IMR-90 (cell line): ENCODE results near the gene RNU1-4.
"Not testable (repeated sequence)": the region's sequence is repeated elsewhere in the genome, so short reads cannot be mapped to it uniquely, and the experiment has no call there.

Source experiments
- FOS ChIP-seq: fragments of 150-350 bp; IDR thresholded peaks from 2 replicates; pipeline ENCODE4 v1.6.1; 2016; ENCODE audit warnings: low read depth, low read length
- RCOR1 ChIP-seq: IDR thresholded peaks from 2 replicates; pipeline ENCODE4 v1.6.1; 2012; ENCODE audit warnings: mild to moderate bottlenecking, low read length, improper control_type of control experiment; ENCODE audit not compliant: insufficient replicate concordance
- SMC3 ChIP-seq: fragments of 150-350 bp; IDR thresholded peaks from 2 replicates; pipeline ENCODE4 v1.6.1; 2016; ENCODE audit warnings: low read depth, mild to moderate bottlenecking, antibody characterized with exemption, low read length, moderate library complexity
- TF ChIP-seq, protein P1 (sequence below): conservative IDR thresholded peaks from 2 replicates; pipeline ENCODE4 v1.5.1; 2012; ENCODE audit warnings: mild to moderate bottlenecking, low read depth, low read length, improper control_type of control experiment
- TF ChIP-seq, protein P2 (sequence below): fragments of 150-350 bp; IDR thresholded peaks from 2 replicates; pipeline ENCODE4 v1.6.1; 2017; ENCODE audit warnings: mild to moderate bottlenecking, antibody characterized with exemption, low read length, low read depth
- TF ChIP-seq, protein P3 (sequence below): fragments of 150-350 bp; IDR thresholded peaks from 2 replicates; pipeline ENCODE4 v1.6.1; 2016; ENCODE audit warnings: low read depth, mild to moderate bottlenecking, low read length, moderate library complexity, borderline replicate concordance

DNA sequence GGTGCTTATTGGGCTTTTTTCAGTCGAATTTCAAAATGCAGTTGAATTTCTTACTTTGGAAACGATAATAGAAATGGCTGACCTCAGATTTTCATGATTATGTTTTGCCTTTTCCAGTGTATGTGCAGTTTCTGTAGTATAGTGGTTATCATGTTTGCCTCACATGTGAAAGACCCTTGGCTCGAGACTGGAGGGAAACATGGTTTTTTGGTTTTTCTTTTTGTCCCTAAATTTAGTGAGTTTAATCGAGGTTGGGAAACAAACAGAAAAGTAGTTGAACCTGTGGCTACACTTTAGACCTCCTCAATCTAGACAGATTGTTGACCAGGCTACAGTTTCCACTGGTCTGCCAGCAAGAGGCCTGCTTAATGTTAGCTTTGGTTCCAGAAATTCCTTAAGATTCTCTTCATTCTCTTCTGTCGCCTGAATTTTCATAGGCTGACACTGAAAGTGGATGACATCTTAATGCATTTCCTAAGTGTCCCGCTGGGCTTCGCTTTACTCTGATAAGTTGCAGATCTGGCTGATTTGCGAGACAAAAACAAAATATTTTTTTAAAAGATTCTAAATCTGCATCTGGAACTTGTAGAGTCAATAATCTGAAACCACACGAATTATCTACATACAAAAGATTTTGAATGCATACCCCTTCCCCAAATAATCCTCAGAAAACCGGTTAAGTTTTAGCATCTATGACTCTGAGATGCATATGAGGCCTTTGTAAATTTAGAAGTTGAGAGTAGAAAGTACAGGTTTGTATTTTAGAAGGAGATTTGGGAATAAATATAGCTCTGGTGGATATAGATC lies 14.7 kb upstream of the RNU1-4 start:
- TF ChIP-seq, protein P1, sequence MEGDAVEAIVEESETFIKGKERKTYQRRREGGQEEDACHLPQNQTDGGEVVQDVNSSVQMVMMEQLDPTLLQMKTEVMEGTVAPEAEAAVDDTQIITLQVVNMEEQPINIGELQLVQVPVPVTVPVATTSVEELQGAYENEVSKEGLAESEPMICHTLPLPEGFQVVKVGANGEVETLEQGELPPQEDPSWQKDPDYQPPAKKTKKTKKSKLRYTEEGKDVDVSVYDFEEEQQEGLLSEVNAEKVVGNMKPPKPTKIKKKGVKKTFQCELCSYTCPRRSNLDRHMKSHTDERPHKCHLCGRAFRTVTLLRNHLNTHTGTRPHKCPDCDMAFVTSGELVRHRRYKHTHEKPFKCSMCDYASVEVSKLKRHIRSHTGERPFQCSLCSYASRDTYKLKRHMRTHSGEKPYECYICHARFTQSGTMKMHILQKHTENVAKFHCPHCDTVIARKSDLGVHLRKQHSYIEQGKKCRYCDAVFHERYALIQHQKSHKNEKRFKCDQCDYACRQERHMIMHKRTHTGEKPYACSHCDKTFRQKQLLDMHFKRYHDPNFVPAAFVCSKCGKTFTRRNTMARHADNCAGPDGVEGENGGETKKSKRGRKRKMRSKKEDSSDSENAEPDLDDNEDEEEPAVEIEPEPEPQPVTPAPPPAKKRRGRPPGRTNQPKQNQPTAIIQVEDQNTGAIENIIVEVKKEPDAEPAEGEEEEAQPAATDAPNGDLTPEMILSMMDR = not testable (repeated sequence)
- not testable (repeated sequence) for TF ChIP-seq RCOR1, FOS, SMC3
- TF ChIP-seq, protein P2, sequence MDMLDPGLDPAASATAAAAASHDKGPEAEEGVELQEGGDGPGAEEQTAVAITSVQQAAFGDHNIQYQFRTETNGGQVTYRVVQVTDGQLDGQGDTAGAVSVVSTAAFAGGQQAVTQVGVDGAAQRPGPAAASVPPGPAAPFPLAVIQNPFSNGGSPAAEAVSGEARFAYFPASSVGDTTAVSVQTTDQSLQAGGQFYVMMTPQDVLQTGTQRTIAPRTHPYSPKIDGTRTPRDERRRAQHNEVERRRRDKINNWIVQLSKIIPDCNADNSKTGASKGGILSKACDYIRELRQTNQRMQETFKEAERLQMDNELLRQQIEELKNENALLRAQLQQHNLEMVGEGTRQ = not testable (repeated sequence)
- TF ChIP-seq, protein P3, sequence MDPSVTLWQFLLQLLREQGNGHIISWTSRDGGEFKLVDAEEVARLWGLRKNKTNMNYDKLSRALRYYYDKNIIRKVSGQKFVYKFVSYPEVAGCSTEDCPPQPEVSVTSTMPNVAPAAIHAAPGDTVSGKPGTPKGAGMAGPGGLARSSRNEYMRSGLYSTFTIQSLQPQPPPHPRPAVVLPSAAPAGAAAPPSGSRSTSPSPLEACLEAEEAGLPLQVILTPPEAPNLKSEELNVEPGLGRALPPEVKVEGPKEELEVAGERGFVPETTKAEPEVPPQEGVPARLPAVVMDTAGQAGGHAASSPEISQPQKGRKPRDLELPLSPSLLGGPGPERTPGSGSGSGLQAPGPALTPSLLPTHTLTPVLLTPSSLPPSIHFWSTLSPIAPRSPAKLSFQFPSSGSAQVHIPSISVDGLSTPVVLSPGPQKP = not testable (repeated sequence)
